HG03280 (cell line): ENCODE results near the gene UCK1.
A peak's percentile ranks its signal among the peaks of the same experiment; 100 is the strongest.
"Not testable (repeated sequence)": the region's sequence is repeated elsewhere in the genome, so short reads cannot be mapped to it uniquely, and the experiment has no call there.

Experiments
- ATAC-seq: cut with Tn5 transposase; IDR thresholded peaks from one replicate; pipeline ENCODE4 v1.9.1; 2021; ENCODE audit warnings: mild to moderate bottlenecking, moderate library complexity; ENCODE audit not compliant: unreplicated experiment

Gene UCK1

DNA sequence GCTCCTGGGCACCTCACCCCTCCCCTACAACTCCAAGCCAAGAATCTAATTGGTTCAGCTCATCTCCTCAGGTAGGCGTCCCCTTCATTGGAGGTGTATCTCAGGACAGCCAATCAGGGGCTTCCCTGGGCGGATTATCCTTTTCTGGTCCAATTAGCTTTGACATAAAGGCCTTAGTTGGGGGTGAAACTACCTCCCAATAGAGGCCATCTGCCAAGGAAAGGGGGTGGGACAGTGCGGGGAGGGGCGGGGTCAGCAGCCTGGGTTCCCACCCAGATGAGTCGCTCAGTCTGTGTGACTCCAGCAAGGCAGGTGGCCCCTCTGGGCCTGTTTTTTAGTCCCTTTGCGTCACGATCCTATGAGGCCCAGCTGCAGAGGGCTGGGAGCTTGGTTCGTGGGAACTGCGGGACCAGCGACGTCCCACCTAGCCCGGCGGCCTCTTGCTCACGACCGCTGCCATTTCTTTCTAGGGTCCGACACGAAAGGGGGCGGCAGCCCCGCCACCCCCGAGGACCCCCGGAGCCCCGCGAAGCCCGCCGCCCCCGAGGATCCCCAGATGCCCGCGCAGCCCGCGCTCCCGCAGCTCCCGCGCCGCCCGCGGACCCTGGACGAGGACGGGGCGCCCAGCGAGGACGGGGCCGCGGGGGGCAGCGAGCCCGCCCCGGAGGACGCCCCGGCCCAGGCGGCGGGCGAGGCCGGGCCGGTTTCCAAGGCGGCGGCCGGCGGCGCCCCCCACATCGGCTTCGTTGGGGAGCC, 23.2 kb upstream of the UCK1 start:
- no peak for ATAC-seq

DNA sequence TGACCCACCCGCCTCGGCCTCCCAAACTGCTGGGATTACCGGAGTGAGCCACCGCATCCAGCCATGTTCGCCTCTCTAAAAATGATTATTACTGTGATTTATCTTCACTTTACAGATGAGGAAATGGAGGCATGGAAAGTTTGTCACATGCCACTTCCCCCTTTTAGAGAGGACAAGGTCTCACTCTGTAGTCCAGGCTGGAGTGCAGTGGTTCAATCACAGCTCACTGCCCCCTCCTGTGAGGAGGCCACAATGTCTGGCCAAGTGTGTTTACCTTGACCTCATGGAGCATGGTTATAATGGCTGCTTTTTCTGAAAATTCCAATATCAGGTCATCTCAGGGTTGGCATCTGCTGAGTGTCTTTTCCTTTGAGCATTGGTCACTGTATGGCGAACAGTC, 21.0 kb upstream of the UCK1 start:
- no peak for ATAC-seq

- not testable (repeated sequence) for ATAC-seq
Observed at GRCh38 chr9:131550465-131550864, 19.4 kb upstream of the UCK1 start.

- not testable (repeated sequence) for ATAC-seq
Observed at GRCh38 chr9:131549186-131549585, 18.1 kb upstream of the UCK1 start.

- no peak for ATAC-seq
Observed at GRCh38 chr9:131546336-131547084, 15.4 kb upstream of the UCK1 start.

- ATAC-seq: no peak
Observed at GRCh38 chr9:131545786-131546335, 14.8 kb upstream of the UCK1 start.

DNA sequence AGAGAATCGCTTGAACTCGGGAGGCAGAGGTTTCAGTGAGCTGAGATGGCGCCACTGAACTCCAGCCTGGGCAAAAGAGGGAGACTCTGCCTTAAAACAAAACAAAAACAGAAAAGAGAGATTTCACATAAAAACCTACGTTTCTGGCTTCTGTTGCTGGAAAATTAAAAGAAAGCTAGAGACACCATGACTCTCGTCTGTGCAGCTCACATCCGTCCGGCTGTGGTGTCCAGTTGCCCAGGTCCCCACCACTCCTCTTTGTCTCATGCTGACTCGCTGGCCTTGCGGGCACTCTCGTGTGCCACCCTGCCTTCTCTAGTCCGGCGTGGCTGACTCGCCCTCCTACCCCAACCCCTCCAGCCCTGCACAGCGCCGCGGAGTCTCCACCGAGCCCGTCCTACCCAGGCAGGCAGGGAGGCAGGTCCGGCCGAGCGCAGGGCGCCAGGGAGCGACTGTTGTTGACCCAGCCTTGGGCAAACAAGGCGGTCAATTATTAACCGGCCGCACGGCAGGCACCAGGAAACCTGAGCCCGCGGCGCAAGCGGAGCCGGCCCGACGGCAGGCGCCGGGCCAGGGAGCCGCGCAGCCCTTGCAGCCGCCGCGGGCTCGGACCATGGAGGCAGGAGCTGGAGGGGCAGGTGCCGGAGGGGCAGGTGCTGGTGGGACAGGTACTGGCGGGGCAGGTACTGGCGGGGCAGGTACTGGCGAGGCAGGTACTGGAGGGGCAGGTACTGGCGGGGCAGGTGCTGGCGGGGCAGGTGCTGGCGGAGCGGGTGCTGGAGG, 14.1 kb upstream of the UCK1 start, which contains the start of gene PRRT1B:
TSS of gene PRRT1B (plus strand) at position 521 of the 783 bp plus-strand sequence. CDS start at position 614, 93 bp downstream.
- no peak for ATAC-seq

GRCh38 chr9:131543141-131543540, 12.1 kb upstream of the UCK1 start:
- ATAC-seq: no peak

DNA sequence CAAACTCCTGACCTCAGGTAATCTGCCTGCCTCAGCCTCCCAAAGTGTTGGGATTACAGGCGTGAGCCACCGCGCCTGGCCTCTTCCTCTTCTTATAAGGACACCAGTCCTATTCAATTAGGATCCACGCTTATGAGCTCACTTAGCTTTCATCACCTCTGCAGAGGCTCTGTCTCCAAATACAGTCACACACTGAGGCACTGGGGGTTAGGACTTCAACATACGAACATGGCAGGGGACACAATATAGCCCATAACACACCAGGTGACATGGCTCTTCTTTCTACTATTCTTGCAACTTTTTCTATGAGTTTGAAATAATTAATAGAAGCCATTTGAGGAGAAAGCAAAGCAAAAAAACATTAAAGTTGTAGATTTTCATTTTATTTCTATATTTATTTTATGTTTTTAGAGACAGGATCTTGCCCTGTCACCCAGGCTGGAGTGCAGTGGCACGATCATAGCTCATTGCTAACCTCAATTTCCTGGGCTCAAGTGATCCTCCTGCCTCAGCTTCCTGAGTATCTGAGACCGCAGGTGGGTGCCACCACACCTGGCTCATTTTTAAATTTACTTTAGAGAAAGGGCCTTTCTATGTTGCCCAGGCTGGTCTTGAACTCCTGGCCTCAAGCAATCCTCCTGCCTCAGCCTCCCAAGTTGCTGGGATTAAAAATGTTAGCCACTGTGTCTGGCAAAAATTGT, 8.3 kb upstream of the UCK1 start:
- no peak for ATAC-seq

- no peak for ATAC-seq
Observed at GRCh38 chr9:131537946-131538345, 6.9 kb upstream of the UCK1 start.

DNA sequence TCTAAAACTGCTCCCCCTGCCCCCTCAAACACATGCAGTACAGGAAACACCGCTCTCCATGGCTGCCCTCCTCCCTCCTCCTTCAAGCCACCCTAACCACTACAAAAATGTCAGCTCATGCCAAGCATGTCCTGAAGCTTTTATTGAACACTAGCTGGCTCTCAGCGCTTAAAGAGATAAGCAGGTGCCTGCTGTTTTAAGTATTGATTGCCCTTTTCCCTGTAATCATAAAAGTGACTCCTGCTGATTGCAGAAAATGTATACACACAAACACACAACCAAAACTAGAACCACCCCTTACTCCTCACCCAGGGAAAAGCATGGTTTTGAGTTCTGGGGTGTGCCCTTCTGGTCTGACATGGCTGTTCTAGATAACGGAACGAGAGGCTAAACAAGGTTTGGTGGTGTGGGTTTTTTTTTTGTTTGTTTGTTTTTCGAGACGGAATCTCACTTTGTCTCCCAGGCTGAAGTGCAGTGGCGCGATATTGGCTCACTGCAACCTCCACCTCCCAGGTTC, 3.7 kb upstream of the UCK1 start:
- no peak for ATAC-seq

DNA sequence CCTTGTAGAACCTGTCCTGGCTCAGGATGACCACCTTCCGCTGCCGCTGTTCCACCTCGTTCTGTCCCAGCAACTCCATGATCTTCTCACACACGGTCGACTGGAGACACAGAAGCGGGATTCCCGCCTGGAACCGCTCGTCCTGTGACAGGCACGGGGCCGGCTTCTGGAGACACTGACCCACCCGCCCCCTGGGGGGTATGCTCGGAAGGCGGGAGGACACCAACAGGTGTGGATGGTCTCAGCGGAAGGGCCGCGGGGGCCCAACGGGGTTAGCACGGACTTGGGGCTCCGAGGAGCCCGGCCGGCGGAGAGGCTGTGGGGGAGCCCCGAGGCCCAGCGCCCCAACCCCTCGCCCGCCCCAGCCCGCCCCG, 530 bp downstream of the UCK1 start:
- peak; percentile 25 for ATAC-seq

DNA sequence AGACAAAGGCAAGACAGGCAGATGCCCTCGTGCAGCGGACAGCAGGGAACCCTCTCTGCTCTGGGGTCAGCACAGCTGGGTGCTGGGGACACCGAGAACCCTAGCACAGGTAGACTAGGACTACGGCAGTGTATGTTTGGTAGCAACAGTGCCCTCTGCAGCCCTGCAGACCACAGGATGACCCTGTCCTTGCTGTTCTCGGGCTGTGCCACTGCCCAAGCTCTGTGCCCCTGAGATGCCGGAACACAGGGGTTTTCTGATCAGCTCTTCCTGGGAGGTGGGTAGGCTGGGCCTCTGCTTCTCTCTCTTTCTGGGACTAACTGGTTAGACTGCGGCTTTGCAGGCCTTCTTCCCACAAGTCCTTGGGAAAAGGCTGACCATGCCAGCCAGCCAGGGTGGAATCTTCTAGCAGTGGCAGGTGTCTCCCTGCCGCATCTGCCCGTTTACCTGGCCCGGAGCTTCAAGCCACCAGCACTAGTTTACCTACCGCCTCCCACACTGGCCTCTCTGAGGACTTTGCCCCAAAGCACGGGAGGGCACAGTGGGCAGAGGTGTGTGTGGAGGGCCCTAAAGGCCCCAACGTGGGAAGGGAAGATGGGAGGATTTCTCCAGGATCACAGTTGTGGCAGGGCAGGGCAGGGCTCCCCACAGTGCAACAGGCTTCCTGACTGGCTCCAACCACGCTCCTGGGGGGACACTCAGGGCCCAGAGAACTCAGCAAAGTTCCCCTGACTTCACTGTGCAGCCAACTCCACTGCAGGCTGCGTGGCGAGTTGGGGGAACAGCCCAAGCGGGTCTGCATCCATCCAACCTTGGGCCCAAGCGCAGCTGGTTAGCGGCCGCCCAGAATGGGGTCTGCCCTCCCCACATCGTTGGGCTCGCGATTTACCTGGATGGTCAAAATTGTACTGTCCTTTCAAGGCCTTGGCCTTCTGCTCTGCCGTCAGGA, 1.2 kb downstream of the UCK1 start:
- no peak for ATAC-seq

GRCh38 chr9:131528886-131529505, 2.1 kb downstream of the UCK1 start:
- no peak for ATAC-seq

DNA sequence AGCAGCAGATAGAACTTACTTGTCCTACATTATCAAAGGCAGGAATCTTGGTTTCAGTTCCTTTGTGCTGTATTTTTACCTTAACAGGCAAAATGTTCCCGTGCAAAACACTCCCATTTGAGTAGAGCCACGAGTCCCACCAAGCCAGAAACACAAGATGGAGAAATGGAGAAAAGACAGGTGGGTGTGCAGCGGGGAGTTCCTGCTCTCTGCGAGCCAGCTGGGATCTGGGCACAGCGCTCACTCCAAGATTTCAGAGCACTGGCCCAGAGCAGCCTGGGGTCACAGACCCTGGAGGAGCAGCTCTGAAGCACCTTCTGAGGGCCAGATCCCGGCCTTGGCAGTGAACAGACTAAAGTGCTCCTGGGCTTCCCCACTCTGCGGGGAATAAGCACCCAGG, 2.9 kb downstream of the UCK1 start:
- no peak for ATAC-seq

DNA sequence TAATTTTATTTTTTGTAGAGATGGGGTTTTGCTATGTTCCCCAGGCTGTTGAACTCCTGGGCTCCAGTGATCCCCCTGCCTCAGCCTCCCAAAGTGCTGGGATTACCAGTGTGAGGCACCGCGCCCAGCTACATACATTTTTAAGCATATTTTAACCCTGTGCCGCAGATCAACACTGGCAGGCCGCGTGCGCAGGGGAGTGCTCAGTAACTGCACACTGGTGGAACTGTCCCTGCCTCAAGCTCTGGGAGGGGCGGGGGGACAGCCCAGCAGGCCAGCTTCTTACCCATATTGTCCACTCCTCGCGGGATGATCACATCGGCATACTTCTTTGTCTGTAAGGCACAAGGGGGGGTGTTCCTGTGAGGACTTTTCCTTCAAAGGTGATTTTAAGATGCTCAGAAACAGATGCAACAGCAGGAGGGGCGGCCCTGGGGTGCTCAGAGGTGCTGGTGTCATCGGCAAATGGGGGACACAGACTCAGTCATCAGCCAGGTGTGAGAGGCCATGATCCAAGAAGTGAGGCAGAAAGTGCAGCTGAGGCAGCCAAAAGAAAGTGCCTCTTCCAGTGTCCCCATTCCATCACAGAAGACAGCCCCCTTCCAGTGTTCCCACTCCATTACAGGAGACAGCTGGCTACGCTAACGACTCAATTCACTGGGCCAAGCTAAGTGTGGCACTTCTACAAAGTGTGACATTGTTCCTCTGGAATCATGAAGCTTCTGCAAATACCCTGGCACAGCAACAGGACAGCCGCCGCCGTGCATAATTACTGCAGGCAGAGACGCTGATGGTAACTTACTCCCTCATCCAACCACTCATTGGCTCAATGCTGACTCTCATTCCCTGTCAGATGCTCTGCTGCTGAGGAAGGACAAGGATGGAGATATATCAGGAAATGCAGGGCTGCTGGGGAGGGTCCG, 5.2 kb downstream of the UCK1 start:
- no peak for ATAC-seq

DNA sequence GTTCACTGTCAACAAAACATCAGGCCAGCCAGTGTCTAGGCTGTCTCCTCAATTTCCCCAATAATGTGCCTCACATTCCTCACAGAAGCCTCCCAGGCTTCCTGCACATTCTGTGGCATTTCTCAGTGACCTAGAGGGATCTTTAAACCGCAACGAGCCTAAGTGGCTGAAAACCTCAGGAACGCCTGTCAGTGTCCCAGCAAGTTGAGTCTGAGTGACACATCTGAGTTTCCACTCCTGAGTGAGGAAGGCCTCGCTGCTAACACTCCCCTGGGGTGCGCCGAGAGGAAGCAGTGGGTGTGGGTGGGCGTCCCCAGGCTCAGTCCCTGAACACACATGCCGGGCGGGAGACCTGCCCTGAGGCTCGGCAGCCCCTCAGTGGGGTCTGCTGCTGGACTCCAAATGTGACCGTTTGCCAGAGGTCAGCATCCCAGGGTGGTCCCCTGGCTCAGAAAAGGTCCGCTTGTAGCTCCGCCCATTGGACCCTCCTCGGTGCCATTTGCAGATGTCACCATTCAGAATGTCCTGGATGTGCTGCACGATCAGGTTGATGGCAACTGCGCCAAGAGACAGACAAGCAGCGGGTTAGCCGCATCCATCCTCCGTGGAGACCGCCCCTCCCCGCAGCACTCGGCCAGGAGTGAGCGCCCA, 6.3 kb downstream of the UCK1 start:
- no peak for ATAC-seq
